CD4-positive, alpha-beta T cell treated with Interleukin-4 for 4 hours (primary cell): ENCODE measurements around the gene KIAA1549.
"Not testable (repeated sequence)": the region's sequence is repeated elsewhere in the genome, so short reads cannot be mapped to it uniquely, and the experiment has no call there.

Experiments
- DNase-seq: peaks from one replicate; pipeline ENCODE4 v3.0.0-alpha.2; 2020

KIAA1549 gene

GRCh38 chr7:138843632-138844580, 137.3 kb downstream of the KIAA1549 start:
- DNase-seq = no peak

GRCh38 chr7:138842111-138842510, 139.1 kb downstream of the KIAA1549 start:
- no peak for DNase-seq

- no peak for DNase-seq
Measured at GRCh38 chr7:138838166-138838565, 143.0 kb downstream of the KIAA1549 start.

- no peak for DNase-seq
Measured at GRCh38 chr7:138837627-138838026, 143.6 kb downstream of the KIAA1549 start.

- DNase-seq = no peak
Measured at GRCh38 chr7:138835087-138835486, 146.1 kb downstream of the KIAA1549 start.

GRCh38 chr7:138834583-138834982, 146.6 kb downstream of the KIAA1549 start:
- DNase-seq = no peak

GRCh38 chr7:138833596-138833995, 147.6 kb downstream of the KIAA1549 start:
- no peak for DNase-seq

- no peak for DNase-seq
Measured at GRCh38 chr7:138832966-138833365, 148.2 kb downstream of the KIAA1549 start.

DNA sequence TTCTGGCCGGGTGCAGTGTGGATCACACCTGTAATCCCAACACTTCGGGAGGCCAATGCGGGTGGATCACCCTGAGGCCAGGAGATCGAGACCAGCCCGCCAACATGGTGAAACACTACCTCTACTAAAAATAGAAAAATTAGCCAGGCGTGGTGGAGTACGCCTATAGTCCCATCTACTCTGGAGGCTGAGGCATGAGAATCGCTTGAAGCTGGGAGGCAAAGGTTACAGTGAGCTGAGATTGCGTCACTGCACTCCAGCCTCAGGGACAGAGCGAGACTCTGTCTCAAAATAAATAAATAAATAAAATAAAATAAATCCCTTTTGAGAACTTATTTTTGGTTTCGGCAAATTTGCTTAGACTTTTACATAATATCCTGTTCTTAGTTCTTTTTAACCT, 151.9 kb downstream of the KIAA1549 start:
- DNase-seq = no peak

- DNase-seq = no peak
Measured at GRCh38 chr7:138828302-138828701, 152.9 kb downstream of the KIAA1549 start.

- no peak for DNase-seq
Measured at GRCh38 chr7:138825049-138825721, 156.0 kb downstream of the KIAA1549 start.

DNA sequence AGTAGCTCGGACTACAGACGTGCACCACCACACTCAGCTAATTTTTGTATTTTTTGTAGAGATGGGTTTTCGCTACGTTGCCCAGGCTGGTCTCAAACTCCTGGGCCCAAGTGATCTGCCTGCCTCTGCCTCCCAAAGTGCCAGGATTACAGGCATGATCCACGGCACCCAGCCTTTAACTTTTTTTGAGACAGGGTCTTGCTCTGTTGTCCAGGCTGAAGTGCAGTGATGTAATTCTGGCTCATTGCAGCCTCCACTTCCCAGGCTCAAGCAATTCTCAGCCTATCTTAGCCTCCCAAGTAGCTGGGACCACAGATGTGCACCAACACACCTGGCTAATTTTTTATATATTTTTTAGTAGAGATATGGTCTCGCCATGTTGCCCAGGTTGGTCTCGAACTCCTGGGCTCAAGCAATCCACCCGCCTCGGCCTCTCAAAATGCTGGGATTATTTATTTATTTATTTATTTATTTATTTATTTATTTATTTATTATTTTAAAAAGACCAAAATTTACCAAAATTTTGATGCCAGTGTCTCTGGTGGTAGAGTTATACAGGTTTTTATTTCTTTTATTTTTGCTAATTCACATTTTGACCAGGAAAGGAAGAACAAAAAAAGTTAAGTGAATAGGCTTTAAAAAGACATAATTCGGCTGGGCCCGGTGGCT, 158.2 kb downstream of the KIAA1549 start:
- no peak for DNase-seq

- DNase-seq = no peak
Measured at GRCh38 chr7:138821912-138822311, 159.3 kb downstream of the KIAA1549 start.

DNA sequence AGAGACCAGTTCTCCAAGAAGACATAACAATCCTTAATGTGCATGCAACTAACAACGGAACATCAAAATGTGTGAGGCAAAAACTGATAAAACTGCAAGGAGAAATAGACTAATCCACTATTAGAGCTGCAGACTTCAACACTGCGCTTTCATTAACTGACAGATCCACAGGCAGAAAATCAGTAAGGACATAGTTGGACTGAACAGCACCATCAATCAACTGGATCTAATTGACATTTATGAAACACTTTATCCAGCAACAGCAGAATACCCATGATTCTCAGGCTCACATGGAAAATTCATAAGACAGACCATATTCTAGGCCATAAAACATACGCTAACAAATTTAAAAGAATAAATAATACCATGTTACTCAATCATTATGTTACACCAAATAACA, 161.6 kb downstream of the KIAA1549 start:
- no peak for DNase-seq

- DNase-seq = no peak
Measured at GRCh38 chr7:138816650-138817049, 164.5 kb downstream of the KIAA1549 start.

GRCh38 chr7:138814816-138815332, 166.3 kb downstream of the KIAA1549 start:
- no peak for DNase-seq

DNA sequence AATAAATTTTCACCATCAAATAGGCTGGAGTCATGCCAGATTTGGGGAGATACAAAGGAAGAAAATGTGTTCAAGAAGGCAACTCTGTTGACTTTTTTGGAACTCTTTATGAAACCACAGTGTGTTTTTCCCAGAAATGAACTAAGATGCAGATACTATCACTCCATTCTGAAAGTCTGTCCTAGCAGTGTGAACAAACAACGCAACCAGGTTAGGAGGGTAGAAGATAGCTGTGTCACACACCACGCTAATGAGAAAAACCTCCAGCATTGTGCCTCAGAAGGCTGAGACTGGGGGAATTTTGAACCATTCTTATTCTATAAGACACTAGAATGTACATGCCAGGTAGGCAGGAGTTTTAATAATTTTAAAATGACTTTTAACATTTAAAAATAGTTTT, 167.2 kb downstream of the KIAA1549 start:
- no peak for DNase-seq

- not testable (repeated sequence) for DNase-seq
Measured at GRCh38 chr7:138811327-138811726, 169.9 kb downstream of the KIAA1549 start.

DNA sequence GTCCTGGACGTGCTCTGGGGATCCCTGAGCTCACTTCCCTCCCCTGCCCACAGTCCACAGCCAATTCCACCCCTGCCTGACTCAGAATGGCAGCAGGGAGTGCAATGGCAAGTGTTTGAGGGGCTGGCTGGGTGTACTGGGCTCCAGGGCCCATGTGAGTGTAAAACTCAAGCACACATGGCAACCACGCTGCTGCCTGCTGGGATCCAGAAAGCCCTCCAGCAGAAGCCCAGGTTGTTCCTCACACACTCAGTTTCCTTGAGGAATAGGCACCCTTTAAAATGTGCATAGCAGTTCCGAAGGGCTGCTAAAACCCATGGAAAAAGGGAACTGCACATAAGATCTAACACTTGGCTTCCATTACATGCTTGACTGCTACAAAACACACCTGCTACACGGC, 171.8 kb downstream of the KIAA1549 start:
- no peak for DNase-seq

DNA sequence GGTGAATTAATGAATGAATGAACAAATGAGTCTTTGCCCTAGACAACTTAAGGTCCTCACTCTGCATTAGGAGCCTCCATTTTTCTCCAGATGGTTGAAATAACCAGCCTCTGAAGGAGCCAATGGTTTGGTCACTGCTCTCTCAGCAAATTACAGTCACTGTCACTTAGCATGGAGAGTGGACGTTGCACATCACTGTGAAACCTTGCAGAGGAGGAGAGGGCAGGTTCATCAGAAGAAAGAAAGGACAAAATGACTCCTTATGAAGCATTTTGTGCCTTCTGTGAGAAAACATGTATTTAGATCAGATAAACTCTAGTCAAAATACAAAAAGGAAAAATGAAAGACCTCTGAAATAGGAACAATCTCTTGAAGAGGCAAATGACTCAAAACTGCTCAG, 176.6 kb downstream of the KIAA1549 start:
- no peak for DNase-seq

GRCh38 chr7:138802706-138803105, 178.5 kb downstream of the KIAA1549 start:
- no peak for DNase-seq

DNA sequence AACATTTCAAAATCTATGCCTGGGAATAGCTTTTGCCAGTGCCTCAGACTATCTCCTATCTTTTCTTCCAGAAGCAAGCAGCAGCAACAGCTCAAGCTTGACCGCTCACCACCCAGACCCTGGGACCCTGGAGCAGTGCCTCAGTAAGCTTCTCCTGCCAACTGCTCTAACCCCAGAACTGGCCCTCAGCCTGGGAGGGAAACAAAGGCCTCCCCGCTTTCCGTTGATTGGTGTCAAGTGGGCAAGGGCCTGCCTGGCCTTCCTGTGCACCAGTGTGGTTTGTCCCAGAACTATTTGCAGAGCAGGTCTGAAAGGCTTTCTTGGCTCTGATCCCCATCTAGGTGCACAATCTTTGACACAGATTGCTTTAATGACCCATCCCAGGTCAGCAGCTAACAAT, 179.9 kb downstream of the KIAA1549 start:
- no peak for DNase-seq

DNA sequence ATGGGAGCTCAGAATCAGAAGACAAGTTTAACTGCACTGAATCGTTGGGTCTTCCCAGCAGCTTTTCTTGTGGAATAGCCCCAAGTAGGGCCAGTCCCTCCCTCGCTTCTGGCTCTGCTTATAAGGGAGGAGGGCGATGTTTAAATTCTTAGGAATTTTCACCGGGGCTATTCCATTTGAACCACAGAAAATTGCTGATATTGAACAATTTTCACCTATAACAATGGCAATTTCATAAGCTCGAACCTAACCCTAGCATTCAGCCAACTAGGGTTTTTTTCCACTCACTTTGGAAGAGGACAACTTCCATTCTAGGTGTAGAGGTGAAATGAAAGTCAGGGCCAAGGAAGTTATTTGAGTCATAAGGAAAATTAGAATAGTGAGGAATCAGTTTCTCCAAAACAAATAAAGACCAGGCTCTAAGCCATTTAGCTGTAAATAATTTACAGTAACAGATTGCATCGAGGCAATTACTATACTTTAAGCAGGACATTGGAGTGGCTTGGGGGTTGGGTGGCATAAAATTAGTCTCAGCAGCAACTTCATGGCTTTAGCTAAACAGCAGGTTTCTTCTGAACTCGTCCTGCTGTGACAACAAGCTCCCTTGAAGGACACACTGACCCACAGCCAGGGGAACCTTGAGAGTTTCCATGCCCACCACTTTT, 181.7 kb downstream of the KIAA1549 start:
- DNase-seq = no peak
